H1 (cell line): ENCODE measurements around the gene ZNF74. TPM values are rescaled to one million over a fixed set of nuclear protein-coding genes. Genes with fewer than 3 reads are reported as not detected.

Experiments
- CTBP2 ChIP-seq: IDR thresholded peaks from 2 replicates; pipeline ENCODE4 v1.7.0; 2011; ENCODE audit warnings: borderline replicate concordance, mild to moderate bottlenecking, moderate library complexity, mixed read lengths, low read length; ENCODE audit not compliant: insufficient read depth, insufficient read length
- FOSL1 ChIP-seq: IDR thresholded peaks from 2 replicates; pipeline ENCODE4 v1.6.1; 2011; ENCODE audit warnings: mild to moderate bottlenecking, low read depth, low read length, moderate library complexity; ENCODE audit not compliant: insufficient read depth
- JUND ChIP-seq: IDR thresholded peaks from 2 replicates; pipeline ENCODE4 v1.6.1; 2011; ENCODE audit warnings: mild to moderate bottlenecking, improper control_type of control experiment, low read length
- YY1 ChIP-seq: IDR thresholded peaks from 2 replicates; pipeline ENCODE4 v1.6.1; 2011; ENCODE audit warnings: low read depth, mild to moderate bottlenecking, low read length
- polyA plus RNA-seq, 7 experiments: library from polyadenylated mRNA; depleted of rRNA in 3 of 7; stranded (reverse) in 5 of 7; unstranded in 2 of 7; fragments of >200 nt in 5 of 7; fragments of 200-250 nt in 2 of 7; gene quantifications; 1 replicate in 5 of 7; 2 replicates in 1 of 7; 4 replicates in 1 of 7; pipeline versions ENCODE4 v1.2.1 to v1.2.3, GENCODE V29; 2011 to 2013; ENCODE audit warnings: missing spikeins in 2 of 7, mixed read lengths in 2 of 7
- total RNA-seq: library from RNA; stranded (reverse); fragmentation: NEBNext Ultra II Directional; extraction: Animal tissue kit (Norgen Biotek cat#: 25700); gene quantifications from 2 replicates; pipeline ENCODE4 v1.2.1, GENCODE V29; 2021
- TF ChIP-seq, protein P1 (sequence below): IDR thresholded peaks from 2 replicates; pipeline ENCODE4 v1.6.1; 2011; ENCODE audit warnings: low read length, improper control_type of control experiment

Gene ZNF74
- total and polyA plus RNA-seq, 2 of the 8 experiments (the other 6 are each of a cell fraction or from before 2014, with no cell fraction given): 29.7 to 45.7 TPM

DNA sequence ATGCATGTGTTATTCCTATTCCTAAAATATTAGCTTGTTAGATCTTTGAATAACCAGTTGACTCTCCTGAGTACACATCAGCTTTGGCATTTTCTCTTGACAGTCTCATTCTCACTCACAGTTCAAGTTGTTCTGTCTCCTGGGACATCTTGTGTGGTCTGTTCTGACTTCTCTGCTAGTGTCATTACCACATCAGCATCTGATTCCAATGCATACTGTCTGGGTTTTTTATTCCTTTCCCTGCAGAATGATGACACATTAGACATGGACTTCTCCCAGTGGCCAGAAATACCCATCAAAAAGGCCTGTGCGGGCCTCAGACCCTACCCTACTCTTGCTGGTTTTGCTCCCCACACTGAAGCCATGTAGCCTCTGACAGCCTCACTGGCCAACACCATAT, 2.7 kb downstream of the ZNF74 start (continued):
- no peak for TF ChIP-seq JUND
- TF ChIP-seq CTBP2: no peak
- no peak for TF ChIP-seq FOSL1
- TF ChIP-seq, protein P1, sequence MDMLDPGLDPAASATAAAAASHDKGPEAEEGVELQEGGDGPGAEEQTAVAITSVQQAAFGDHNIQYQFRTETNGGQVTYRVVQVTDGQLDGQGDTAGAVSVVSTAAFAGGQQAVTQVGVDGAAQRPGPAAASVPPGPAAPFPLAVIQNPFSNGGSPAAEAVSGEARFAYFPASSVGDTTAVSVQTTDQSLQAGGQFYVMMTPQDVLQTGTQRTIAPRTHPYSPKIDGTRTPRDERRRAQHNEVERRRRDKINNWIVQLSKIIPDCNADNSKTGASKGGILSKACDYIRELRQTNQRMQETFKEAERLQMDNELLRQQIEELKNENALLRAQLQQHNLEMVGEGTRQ: no peak
- no peak for TF ChIP-seq YY1
- TF ChIP-seq, all 59 proteins: peak for 0
